Iris pigment epithelial cell (primary cell): ENCODE results near the gene CAMK1D.
"Not testable (repeated sequence)": the region's sequence is repeated elsewhere in the genome, so short reads cannot be mapped to it uniquely, and the experiment has no call there.

ENCODE experiments used
- DNase-seq: peaks from one replicate; pipeline ENCODE4 v3.0.0-alpha.2; 2011; ENCODE audit warnings: low read depth

The CAMK1D gene

DNA sequence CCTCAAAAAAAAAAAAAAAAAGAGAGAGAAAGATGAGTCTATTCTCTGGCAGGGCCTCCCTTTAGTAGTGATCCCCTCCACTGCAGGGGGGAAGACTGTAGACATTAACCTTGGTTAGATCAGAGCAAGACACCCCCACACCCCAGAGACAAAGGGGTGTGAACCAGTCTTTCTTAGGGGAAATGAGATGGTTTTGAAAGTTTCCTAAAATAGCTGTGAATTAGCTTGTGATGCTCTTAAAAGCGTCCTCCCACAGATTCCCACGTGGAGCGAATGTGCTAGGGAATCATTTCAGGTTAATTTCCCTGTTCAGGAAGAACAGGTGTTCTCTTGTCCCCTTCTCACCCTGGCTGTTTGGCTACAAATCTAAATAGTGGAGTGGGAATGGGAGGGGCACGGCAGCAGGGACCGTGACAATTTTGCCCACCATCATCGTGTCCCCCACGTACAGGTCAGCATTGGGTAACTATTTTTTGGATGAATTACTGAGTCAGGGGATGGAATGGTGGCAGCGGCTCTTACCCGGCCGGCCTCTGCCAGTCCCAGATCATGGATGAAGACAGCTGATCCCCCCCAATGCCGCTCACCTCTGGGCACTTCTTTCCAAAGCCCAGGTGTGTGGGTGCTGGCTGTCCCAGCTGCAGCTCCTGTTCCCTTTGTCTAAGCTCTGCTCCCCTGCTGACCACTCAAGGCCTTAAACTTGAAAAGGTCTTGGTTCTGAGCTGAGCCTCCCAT is 499.3 kb downstream of the CAMK1D start:
- DNase-seq = no peak

DNA sequence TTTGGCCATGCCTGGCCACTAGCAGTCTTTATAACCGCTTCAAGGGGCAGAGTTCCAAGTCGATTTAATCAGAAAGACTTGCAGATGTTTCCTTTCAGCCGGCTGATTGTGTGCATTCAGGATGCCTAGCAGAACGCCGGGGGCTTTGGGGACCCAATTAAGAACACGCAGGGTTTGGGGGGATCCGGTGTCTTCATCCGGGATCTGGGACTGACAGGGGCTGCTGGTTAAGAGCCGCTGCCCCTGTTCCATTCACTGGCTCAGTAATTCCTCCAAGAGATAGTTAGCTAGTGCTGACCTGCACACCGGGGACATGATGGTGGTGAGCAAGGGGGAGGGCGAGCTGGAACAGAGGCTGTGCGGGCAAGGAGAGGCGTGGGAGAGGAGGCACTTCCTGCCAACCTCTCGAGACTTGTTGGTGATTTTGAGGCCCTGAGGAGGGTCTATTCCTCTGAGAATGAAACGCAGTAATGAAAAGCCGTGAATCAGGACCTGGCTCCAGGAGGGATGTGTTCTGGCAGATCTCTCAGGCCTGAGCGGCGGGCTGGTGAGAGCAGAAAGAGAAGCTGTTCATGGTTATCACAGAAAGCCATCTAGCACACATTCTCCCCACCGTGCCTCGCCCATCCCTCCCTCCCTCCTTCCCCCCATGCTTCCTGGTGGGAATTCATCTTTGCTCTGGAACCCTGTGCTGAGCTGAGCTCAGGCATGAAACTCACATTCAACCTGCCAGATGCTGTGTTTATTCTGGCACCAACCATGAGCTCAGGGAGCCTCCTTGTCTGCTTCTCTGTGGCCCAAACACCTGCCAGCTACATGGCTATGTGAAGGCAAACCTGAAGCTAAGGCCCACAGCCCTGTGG is 500.2 kb downstream of the CAMK1D start:
- DNase-seq = no peak

DNA sequence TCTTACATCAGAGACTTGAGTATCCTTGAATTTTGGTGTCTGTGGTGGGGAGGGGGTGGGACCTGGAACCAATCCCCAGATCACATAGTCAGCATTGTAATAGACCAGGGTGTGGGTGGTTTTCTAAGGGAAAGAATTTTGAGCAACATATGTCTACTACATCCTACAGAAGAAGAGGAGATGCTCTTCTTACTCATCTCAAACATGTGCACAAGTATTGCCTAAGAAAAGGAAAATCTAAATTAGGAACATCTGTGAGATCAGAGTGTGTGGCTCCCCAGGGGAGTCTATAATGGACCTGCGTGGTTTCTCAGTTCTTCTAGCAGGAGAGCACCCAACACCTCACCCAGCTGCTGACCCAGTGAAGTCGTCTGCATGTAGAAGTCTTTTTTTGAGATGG is 503.3 kb downstream of the CAMK1D start:
- no peak for DNase-seq

DNA sequence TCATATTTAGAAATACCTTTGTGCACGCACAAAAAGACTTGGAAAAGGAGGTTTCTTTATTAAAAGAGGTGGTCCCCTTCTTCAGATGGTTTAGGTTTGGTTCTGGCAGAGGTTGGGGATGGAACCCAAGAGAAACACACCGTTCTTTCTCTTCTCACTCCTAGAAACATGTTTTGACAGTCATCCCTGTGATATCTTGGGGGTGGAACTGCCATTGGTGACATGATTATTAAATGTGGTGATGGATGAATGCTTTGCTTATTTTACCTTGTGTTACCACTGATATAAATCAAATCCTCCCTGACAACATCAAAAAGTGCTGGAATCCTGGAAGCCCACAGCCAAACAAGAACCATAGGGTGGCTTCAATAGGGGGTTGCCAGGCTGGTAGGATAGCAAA is 505.6 kb downstream of the CAMK1D start:
- no peak for DNase-seq

DNA sequence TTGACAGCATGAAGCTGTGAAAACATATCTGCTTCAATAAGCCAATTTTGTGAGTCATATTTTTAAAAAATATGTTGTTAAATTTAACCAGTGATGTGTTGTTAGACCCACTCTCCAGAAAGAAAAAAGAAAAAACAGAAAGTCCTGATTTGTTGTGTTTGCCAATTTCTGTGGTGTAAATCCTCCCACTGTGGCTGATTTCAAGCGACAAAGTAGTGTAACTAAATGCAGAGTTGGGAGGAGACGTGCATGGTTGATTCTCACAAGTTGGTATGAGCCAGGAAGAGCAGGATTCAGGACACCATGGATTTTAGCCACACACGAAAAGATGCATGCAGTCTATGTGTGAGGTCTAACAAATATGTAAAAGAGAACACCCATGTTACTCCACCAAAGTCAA is 513.1 kb downstream of the CAMK1D start:
- no peak for DNase-seq

DNA sequence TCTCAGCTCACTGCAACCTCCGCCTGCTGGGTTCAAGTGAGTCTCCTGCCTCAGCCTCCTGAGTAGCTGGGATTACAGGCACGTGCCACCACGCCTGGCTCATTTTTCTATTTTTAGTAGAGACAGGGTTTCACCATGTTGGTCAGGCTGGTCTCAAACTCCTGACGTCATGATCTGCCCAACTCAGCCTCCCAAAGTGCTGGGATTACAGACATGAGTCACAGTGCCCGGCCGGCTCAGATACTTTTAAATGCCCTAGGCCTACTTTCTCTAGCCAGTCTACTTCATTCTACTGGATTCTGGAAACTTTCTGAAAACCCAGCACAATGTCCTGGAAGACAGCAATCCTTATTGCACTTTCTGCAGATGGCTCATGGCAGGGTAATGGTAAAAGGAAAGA is 516.2 kb downstream of the CAMK1D start:
- not testable (repeated sequence) for DNase-seq

DNA sequence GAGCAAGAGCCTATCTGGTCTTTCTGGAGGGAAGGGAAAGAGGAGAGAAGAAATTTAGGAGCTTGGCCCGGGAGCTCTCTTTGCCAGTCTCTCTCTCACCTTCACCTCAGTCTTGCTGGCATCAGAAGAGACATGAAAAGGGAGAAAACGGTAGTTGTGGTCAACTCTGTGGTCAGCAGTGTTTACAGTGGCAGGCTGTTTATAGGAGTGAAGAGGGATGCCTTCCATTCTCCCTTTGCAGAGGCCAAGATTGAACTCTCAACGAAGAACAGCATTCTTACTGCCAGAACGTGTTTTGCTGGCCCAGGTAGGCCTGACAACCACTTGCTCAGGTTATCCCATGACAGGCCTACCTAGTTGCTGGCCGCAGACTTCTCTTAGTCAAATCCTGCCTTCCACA is 518.9 kb downstream of the CAMK1D start:
- DNase-seq = no peak

DNA sequence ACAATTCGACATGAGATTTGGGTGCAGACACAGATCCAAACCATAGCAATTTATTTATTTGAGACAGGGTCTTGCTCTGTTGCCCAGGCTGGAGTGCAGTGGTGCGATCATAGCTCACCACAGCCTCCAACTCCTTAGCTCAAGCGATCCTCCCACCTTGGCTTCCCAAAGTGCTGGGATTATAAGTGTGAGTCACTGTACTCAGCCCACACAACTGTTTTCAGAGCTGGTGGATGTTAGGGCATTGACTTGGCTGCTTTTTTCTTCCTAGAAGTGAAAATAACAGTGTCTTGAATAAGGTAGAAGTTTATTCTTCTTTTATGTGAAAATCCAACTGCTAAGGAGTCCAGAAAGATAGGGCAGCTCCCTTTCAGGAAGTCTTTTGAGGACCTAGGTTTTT is 520.1 kb downstream of the CAMK1D start:
- DNase-seq = no peak

DNA sequence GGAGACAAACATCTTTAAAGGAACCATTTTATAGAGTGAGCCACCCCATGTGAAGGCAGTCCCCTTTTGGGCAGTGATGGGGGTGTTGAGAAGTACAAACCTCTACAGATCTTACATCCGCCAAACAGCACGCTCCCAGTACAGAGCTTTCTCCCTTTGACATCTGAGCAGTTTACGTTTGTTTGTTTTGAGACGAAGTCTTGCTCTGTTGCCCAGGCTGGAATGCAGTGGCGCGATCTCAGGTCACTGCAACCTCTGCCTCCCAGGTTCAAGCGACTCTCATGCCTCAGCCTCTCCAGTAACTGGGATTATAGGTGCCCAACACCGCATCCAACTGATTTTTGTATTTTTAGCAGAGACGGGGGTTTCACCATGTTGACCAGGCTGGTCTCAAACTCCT is 523.2 kb downstream of the CAMK1D start:
- DNase-seq = no peak

DNA sequence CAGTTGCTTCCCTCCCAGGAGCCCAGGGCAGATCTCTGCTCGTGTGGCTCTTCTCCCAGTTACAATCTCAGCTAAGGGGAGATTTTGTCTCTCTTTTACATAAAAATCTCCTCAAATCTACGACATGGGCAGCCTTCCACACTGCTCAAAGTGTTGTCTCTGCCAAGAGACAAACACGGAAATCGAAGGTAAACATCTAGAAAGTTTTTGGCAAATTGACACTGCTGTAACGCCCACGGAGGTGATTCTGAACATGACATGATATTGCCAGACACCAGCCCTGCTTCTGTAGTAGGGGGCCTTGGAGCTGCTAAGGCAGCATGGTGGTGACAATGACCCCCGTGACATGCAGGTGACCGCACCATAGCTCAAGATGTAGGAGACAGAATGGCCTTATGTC is 523.8 kb downstream of the CAMK1D start:
- no peak for DNase-seq

DNA sequence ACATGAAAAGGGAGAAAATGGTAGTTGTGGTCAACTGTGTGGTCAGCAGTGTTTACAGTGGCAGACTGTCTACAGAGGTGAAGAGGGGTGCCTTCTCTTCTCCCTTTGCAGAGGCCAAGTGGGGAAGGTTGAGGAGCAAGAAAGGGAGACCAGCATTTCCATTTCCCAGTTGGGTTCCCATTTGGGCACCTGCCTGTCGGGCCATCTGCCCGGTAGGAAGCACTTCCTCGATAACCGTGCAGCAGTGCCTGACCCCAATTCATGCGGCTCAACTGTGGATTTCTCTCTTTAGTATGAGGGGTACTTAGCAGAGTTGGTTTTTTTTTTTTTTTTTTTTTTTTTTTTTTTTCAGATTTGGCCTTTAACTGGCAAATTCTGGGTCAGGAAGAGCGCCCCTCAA is 525.2 kb downstream of the CAMK1D start:
- DNase-seq = no peak

DNA sequence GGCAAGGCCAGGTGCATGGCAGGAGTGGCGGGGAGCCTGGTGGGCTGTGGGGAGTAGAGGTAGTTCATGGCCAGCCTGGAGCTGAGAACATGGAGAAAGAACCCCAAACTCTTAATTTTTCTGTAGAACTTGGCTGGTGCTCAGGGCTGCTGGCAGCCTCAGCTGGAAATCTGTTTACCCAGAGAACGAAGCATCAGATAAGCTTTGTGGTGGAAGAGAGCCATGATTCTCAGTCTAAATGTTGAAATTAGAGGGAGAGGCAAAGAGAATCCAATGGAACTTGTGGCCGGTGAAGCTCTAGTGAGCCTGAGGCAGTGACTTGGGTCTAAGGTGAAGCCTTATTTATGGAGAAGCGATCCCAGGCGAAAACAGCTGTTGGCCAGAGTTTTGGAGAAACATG is 525.8 kb downstream of the CAMK1D start:
- DNase-seq = peak; percentile 3

DNA sequence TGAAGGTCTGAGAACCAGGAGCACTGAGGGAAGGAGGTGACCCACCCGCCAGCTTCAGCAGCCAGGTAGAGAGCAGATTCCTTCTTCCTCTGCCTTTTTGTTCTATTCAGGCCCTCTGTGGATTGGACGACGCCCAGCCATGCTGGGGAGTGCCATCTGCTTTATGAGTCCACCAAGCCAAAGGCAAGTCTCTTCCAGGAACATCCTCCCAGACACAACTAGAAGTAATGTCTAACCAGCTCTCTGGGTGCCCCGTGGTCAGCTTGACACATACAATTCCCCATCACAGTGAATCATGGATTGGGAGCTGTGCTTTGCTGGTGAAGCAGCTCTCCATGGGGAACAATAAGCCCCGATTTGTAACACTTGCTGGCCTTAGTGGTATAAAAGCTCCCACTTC is 526.9 kb downstream of the CAMK1D start:
- no peak for DNase-seq

DNA sequence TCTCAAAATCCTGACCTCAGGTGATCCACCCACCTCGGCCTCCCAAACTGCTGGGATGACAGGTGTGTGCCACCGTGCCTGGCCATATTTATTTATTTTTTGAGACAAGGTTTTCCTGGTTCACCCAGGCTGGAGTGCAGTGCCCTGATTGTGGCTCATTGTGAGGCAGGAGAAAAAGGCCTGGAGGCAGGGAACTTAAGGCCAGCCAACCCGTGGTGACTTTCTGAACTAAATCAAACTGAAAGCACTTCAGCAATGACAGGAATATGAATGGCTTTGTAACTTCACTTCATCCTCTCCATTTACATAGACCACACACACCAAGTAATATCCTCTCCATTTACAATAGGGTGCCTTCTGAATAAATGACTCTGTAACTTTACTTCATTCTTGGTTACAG is 527.8 kb downstream of the CAMK1D start:
- no peak for DNase-seq

DNA sequence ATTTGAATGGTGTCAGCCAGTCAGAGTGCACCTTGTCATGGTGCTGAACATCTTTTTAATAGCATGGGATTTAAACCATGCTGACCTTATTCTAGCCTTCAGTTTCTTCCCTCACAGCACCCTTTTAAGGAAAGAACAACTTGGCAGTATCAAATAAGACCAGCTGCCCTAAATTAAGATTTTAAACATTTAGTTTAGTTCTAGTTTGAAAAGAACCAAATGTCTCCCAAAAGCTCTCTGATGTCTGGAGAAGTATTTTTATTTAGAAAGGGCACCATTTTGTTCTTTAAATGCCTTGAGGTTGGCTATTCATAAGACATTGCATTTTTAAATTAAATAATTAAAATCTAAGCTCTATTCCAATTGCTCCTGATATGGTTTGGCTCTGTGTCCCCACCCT is 531.1 kb downstream of the CAMK1D start:
- DNase-seq = no peak

DNA sequence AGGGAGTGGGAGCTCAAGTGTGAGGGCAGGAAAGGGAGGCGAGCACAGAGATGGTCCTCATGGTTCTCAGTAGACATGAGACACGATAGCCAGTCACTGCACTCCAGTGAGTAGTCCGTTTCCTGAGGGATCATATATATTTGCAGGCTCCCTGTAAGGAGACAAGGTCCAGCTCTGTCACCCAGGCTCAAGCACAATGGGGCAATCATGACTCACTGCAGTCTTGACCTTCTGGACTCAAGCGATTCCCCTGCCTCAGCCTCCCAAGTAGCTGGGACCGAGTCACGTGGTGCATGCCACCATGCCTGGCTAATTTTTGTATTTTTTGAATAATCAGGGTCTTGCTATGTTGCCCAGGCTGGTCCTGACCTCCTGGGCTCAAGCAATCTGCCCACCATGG is 535.5 kb downstream of the CAMK1D start:
- no peak for DNase-seq
